Stimulated activated CD4-positive, alpha-beta T cell treated with anti-CD3 and anti-CD28 coated beads, Interleukin-1b, Interleukin-23, amount 100 ng/mL, for 4 hours (primary cell): ENCODE measurements around the gene GPR180.

Experiments used
- DNase-seq, 2 donors: peaks; one replicate each; pipeline ENCODE4 v3.0.0-alpha.2; 2020; ENCODE audit warnings: low read depth in 2 of 2

Gene GPR180

GRCh38 chr13:94601446-94602431 is at the start of gene GPR180:
Gene GPR180 (plus strand): TSS chr13:94601857. CDS start chr13:94601928, 71 bp downstream.
- peak; percentile 80 to 83 for DNase-seq

GRCh38 chr13:94552095-94552494 is 49.6 kb upstream of the GPR180 start:
- DNase-seq, result no peak

DNA sequence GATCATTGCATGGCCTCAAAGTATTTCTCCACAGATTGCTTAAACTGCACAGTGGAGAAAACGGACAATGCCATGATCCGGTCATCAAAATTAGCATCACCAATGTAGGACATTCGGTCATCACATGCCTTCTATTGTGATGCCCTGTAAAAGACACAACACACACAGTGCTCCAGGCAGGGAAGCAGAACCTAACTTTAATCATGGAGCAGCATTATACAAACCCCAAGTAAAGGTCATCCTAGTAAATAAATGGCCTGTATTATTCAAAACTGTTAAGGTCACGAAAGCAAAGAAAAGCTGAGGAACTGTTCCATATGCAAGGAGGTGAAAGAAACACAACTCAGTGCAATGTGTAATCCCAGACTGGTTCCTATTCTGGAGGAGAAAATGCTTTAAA is 47.9 kb upstream of the GPR180 start:
- no peak for DNase-seq

- no peak for DNase-seq
These were observed 45.6 kb upstream of the GPR180 start for GRCh38 chr13:94556041-94556440.

GRCh38 chr13:94556621-94557020 is 45.0 kb upstream of the GPR180 start:
- DNase-seq, result no peak

GRCh38 chr13:94557684-94558235 is 43.9 kb upstream of the GPR180 start:
- DNase-seq, result no peak

DNA sequence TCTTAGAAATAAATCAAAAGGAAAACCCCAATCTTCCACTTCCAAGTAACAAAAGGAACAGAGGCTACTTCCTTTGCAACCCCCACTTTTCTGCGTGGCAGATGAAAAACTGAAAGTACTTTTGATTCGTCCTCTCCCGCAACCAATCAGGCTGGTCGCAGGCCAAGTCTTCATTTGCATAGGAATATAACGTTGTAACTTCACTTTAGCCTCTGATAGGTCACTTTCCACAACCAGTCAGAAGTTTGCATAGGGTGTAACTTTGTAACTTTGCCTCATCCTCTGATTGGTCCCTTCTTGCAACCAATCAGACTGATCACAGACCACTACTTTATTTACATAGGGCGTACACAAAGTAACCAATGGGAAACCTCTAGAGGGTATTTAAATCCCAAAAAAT is 42.9 kb upstream of the GPR180 start:
- DNase-seq, result no peak

GRCh38 chr13:94559222-94559795 is 42.3 kb upstream of the GPR180 start:
- no peak for DNase-seq

DNA sequence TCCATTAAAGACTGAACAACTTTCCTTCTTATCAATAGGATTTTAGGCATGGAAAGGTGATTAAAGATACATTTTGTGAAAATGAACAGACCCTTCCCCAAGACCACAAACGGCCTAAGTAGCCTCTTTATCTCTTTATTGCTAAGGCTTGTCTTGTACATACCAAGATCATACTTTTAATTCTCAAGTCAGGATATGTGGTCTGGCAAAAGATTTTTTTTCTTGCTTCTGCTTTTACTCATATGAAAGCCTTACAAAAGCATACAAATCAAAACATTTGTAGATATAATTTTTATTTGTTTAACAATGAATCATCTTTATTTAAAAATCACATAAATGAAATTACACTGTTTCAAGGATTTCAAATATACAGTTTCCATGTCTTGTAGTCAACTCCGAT is 41.5 kb upstream of the GPR180 start:
- DNase-seq, result no peak

DNA sequence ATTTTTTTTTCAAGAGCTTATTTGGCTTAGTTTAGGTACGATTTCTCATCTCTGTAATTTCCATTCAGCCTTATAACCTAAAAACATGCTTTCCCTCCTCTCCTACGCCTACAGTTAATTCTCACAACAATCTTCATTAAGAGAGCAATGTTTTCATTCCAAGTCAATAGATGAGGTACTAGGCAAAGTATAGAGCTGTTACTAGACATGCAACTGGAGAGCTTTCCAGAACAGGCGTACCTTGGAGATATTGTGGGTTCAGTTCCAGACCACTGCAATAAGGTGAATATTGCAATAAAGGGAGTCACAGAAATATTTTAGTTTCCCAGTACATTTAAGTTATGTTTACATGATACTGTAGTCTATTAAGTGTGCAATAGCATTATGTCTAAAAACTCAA is 40.5 kb upstream of the GPR180 start:
- no peak for DNase-seq

GRCh38 chr13:94567581-94567980 is 34.1 kb upstream of the GPR180 start:
- DNase-seq, result no peak

DNA sequence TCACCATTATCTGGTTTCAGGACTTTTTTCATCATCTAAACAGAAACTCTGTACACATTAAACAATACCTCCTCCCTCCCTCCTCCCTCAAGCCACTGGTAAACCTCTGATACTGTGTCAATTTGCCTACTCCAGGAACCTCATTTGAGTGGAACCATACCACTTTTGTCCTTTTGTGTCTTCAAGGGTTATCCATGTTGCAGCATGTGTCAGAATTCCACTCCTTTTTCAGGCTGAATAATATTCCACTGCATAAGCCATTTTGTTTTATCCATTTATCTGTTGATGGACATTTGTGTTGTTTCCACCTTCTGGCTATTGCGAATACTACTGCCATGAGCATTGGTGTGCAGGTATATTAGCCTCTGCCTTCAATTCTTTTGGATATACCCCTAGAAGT is 33.2 kb upstream of the GPR180 start:
- DNase-seq, result no peak

- DNase-seq, result no peak
These were observed 32.0 kb upstream of the GPR180 start for GRCh38 chr13:94569615-94570014.

DNA sequence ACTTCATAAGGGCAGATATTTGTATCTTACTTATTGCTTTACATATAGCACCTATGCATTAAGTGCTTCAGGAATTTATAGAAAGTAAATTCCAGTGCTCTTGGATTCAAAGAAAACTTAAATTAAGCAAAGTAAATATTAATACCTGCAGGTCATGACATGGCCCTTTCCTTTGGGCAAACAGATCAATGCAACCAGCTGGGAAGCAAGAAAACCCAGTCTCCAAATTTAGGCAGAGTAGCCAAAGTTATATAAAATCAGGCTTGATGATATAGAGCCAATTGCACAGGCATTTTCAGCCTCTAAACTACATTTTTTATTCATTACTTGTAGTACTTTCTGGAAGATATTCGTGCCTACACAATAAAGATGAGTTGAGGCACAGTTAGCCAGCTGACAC is 22.6 kb upstream of the GPR180 start:
- no peak for DNase-seq

DNA sequence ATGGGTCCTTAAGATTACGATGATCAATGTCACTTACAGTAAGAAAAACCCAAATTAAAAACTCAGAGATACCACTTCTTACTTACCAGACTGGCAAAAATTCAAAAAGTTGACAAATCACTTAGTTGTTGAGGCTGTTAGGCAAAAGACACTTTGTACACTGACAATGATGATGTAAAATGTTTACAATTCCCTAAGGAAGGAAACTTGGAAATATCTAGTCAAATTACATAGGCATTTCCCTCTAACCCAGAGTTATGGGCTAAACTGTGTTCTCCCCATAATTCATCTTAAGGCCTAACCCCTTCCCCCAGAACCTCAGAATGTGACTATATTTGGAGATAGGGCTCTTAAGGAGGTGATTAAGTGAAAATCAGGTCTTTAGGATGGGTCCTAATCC is 17.7 kb upstream of the GPR180 start:
- DNase-seq, result no peak

GRCh38 chr13:94585543-94586101 is 16.0 kb upstream of the GPR180 start:
- DNase-seq, result no peak

- no peak for DNase-seq
These were observed 15.3 kb upstream of the GPR180 start for GRCh38 chr13:94586371-94586770.

GRCh38 chr13:94588541-94588940 is 13.1 kb upstream of the GPR180 start:
- DNase-seq, result no peak

DNA sequence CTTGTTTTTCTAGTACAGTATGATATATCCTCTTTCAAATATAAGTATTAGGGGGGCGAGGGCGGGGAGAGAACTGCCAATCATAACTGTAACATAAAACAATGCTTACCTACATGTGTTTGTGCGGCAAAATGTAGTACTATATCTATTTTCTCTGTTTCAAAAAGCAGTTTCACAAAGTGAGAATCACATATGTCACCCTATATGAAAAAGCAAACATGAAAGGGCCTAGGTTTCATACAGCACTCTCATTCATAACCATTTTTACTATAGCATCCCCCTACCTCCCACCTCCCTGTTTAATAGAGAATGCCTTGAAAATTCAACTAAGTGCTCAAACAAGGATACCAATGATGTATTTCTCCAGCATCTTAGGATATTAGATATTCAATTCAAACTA is 10.9 kb upstream of the GPR180 start:
- DNase-seq, result no peak

- DNase-seq, result peak in 1 of 2 donors; percentile 11
These were observed 6.4 kb upstream of the GPR180 start for GRCh38 chr13:94595001-94595949.

DNA sequence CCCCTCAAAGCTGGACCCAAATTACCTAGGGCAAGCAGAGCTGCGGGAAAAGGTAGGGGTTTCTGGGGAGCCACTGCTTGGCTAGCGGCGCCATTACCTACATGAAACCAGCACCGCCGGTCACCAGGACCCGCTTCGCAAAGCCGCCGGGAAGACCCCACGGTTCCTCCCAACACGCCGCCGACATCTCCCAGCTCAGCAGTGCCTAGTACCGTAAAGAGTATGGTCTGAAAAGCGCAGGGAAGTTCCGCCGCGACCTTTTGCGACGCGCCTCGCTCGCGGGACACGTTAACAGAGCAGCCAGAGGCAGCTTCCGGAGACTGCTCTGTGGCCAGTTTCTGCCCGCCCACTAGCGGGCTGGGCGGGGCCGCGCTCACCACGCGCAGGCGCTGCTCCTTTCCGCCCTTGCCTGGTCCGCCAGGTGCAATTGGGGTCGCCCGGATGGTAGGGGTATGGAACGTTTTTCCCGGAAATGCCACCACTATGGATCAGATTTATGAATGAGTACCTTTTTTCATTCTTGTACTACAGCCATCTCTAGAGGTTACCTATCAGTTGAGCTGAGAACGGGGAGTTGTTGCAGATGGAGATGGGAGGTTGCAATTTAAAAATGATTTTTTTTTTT is 5.6 kb upstream of the GPR180 start, which contains the start of gene TGDS:
TGDS (minus strand) TSS at position 203 of the 625 bp plus-strand sequence; CDS start at position 187, 16 bp downstream.
- DNase-seq, result peak; percentile 69 to 77
